Measurements from ENCODE around the gene MACROD2. TPM values are rescaled to one million over a fixed set of nuclear protein-coding genes. Genes with fewer than 3 reads are reported as not detected.

Gene MACROD2
- polyA plus RNA-seq, 1 donor from 2014 or later: 23.2 TPM

GRCh38 chr20:14889496-14890255 is 894.4 kb downstream of the MACROD2 start:
- no peaks in the 10 kb centered on the region for H4K20me1 ChIP-seq (ENCODE audit: insufficient read depth)
- no peak overlapping the region for H3K27ac ChIP-seq (ENCODE audit: low read length)
- H3K9me3 ChIP-seq (ENCODE audit: low read length): no peaks in the 10 kb centered on the region
- H3K79me2 ChIP-seq (replicated peaks; ENCODE audit: insufficient read depth, low read length): no peaks in the 10 kb centered on the region
- no peak overlapping the region for H3K4me3 ChIP-seq (ENCODE audit: low read length)
- H3K9ac ChIP-seq (ENCODE audit: low read length): no peak overlapping the region
- H2AFZ ChIP-seq (ENCODE audit: low read depth, low read length): no peak overlapping the region
- H3K4me2 ChIP-seq (ENCODE audit: low read length): no peak overlapping the region
- TF ChIP-seq REST (IDR thresholded peaks at IDR 0.05; ENCODE audit: borderline replicate concordance): no peak
- no peak for TF ChIP-seq SMC3 (conservative IDR thresholded peaks at IDR 0.05; ENCODE audit: poor library complexity)
- no peak for TF ChIP-seq EZH2 (IDR thresholded peaks at IDR 0.05; ENCODE audit: borderline replicate concordance, insufficient read depth, low read length, poor library complexity, severe bottlenecking)
- no peak for TF ChIP-seq POLR2AphosphoS5 (IDR thresholded peaks at IDR 0.05)
- TF ChIP-seq CTCF (IDR thresholded peaks at IDR 0.05; ENCODE audit: poor library complexity, severe bottlenecking): no peak
- no peak for TF ChIP-seq MXI1 (conservative IDR thresholded peaks at IDR 0.05; ENCODE audit: poor library complexity, severe bottlenecking)
- no peaks in the 10 kb centered on the region for H3F3A ChIP-seq (ENCODE audit: insufficient read depth, low read length, poor library complexity, severe bottlenecking)
- no peaks in the 10 kb centered on the region for H3K27me3 ChIP-seq (ENCODE audit: insufficient read depth, low read depth, low read length)
- H3K9me2 ChIP-seq (ENCODE audit: insufficient read depth, low read length): no peaks in the 10 kb centered on the region
- no peaks in the 10 kb centered on the region for H3K36me3 ChIP-seq (ENCODE audit: insufficient read depth, low read length)

GRCh38 chr20:14890713-14891112 is 895.4 kb downstream of the MACROD2 start:
- Histone ChIP-seq H3K27me3 (ENCODE audit: insufficient read depth, low read depth, low read length) (no peaks in the 10 kb centered on the region), H3K9me3 (ENCODE audit: low read length) (no peaks in the 10 kb centered on the region), H3F3A (ENCODE audit: insufficient read depth, low read length, poor library complexity, severe bottlenecking) (no peaks in the 10 kb centered on the region), H3K4me2 (ENCODE audit: low read length) (no peak overlapping the region), H3K4me3 (ENCODE audit: low read length) (no peak overlapping the region), H3K36me3 (ENCODE audit: insufficient read depth, low read length) (no peaks in the 10 kb centered on the region), H3K79me2 (replicated peaks; ENCODE audit: insufficient read depth, low read length) (no peaks in the 10 kb centered on the region), H3K9me2 (ENCODE audit: insufficient read depth, low read length) (no peaks in the 10 kb centered on the region), H3K27ac (ENCODE audit: low read length) (no peak overlapping the region), H2AFZ (ENCODE audit: low read depth, low read length) (no peak overlapping the region), H3K9ac (ENCODE audit: low read length) (no peak overlapping the region), H4K20me1 (ENCODE audit: insufficient read depth) (no peaks in the 10 kb centered on the region)
- no peak for TF ChIP-seq EP300 (conservative IDR thresholded peaks at IDR 0.05; ENCODE audit: poor library complexity, severe bottlenecking)
- TF ChIP-seq CTCF (IDR thresholded peaks at IDR 0.05; ENCODE audit: poor library complexity, severe bottlenecking): no peak
- TF ChIP-seq TAF1 (IDR thresholded peaks at IDR 0.05; ENCODE audit: low read depth): no peak
- no peak for TF ChIP-seq POLR2AphosphoS5 (IDR thresholded peaks at IDR 0.05)
- TF ChIP-seq EZH2 (IDR thresholded peaks at IDR 0.05; ENCODE audit: borderline replicate concordance, insufficient read depth, low read length, poor library complexity, severe bottlenecking): no peak
- TF ChIP-seq MXI1 (conservative IDR thresholded peaks at IDR 0.05; ENCODE audit: poor library complexity, severe bottlenecking): no peak
- no peak for TF ChIP-seq RAD21 (conservative IDR thresholded peaks at IDR 0.05)
- TF ChIP-seq SMC3 (conservative IDR thresholded peaks at IDR 0.05; ENCODE audit: poor library complexity): no peak
- no peak for TF ChIP-seq REST (IDR thresholded peaks at IDR 0.05; ENCODE audit: borderline replicate concordance)
